H9 (cell line): Measurements from ENCODE around the gene TRIM32. TPM values are rescaled to one million over a fixed set of nuclear protein-coding genes. Genes with fewer than 3 reads are reported as not detected.

Experiments used
- DNase-seq: peaks from one replicate; pipeline ENCODE4 v3.0.0-alpha.2; 2017
- H2AFZ ChIP-seq: one replicate; pipeline ENCODE4 v1.6.1; 2013; ENCODE audit warnings: mild to moderate bottlenecking, low read length, control low read depth, moderate library complexity
- H2AK5ac ChIP-seq: 2 replicates; pipeline ENCODE4 v1.6.1; 2013; ENCODE audit warnings: low read length, control low read depth, mixed read lengths; ENCODE audit not compliant: insufficient read length
- H2BK120ac ChIP-seq: one replicate; pipeline ENCODE4 v1.6.1; 2013; ENCODE audit warnings: low read depth, mild to moderate bottlenecking, low read length, control low read depth, inconsistent platforms; ENCODE audit not compliant: poor library complexity, severe bottlenecking
- H2BK12ac ChIP-seq: 2 replicates; pipeline ENCODE4 v1.6.1; 2013; ENCODE audit warnings: low read length, control low read depth, mixed read lengths, low read depth; ENCODE audit not compliant: insufficient read length
- H2BK15ac ChIP-seq: 2 replicates; pipeline ENCODE4 v1.6.1; 2013; ENCODE audit warnings: low read depth, low read length, control low read depth
- H2BK20ac ChIP-seq: one replicate; pipeline ENCODE4 v1.6.1; 2013; ENCODE audit warnings: low read depth, mild to moderate bottlenecking, low read length, control low read depth, inconsistent platforms; ENCODE audit not compliant: poor library complexity, severe bottlenecking
- H2BK5ac ChIP-seq: 2 replicates; pipeline ENCODE4 v1.6.1; 2013; ENCODE audit warnings: low read length, control low read depth, mixed read lengths; ENCODE audit not compliant: insufficient read length
- H3K14ac ChIP-seq: 2 replicates; pipeline ENCODE4 v1.6.1; 2013; ENCODE audit warnings: low read length, control low read depth; ENCODE audit not compliant: insufficient read depth
- H3K18ac ChIP-seq: 2 replicates; pipeline ENCODE4 v1.6.1; 2013; ENCODE audit warnings: low read depth, mild to moderate bottlenecking, mixed read lengths, low read length, control low read depth; ENCODE audit not compliant: insufficient read length
- H3K23ac ChIP-seq: 2 replicates; pipeline ENCODE4 v1.6.1; 2013; ENCODE audit warnings: low read length, control low read depth, mixed read lengths, low read depth; ENCODE audit not compliant: insufficient read length
- H3K23me2 ChIP-seq: 2 replicates; pipeline ENCODE4 v1.6.1; 2013; ENCODE audit warnings: low read depth, mild to moderate bottlenecking, mixed read lengths, low read length, control low read depth; ENCODE audit not compliant: insufficient read length, poor library complexity, severe bottlenecking
- H3K27ac ChIP-seq: 2 replicates; pipeline ENCODE4 v1.5.1; 2013; ENCODE audit warnings: low read length, control low read depth, mixed read lengths, low read depth; ENCODE audit not compliant: insufficient read length
- H3K27me3 ChIP-seq: 2 replicates; pipeline ENCODE4 v1.6.1; 2013; ENCODE audit warnings: low read length, control low read depth, inconsistent platforms; ENCODE audit not compliant: insufficient read depth
- H3K4ac ChIP-seq: 2 replicates; pipeline ENCODE4 v1.6.1; 2013; ENCODE audit warnings: low read depth, mild to moderate bottlenecking, control low read depth, inconsistent platforms, low read length, moderate library complexity
- H3K4me1 ChIP-seq: 2 replicates; pipeline ENCODE4 v1.6.1; 2013; ENCODE audit warnings: low read length, control low read depth, inconsistent platforms; ENCODE audit not compliant: insufficient read depth
- H3K4me2 ChIP-seq: 2 replicates; pipeline ENCODE4 v1.6.1; 2013; ENCODE audit warnings: low read length, control low read depth, mixed read lengths; ENCODE audit not compliant: insufficient read length, insufficient read depth
- H3K56ac ChIP-seq: 2 replicates; pipeline ENCODE4 v1.6.1; 2013; ENCODE audit warnings: low read depth, mild to moderate bottlenecking, mixed read lengths, low read length, control low read depth; ENCODE audit not compliant: insufficient read length
- H3K79me1 ChIP-seq: 2 replicates; pipeline ENCODE4 v1.6.1; 2013; ENCODE audit warnings: low read depth, mild to moderate bottlenecking, moderate library complexity, low read length, control low read depth, inconsistent platforms; ENCODE audit not compliant: insufficient read depth, poor library complexity, severe bottlenecking
- H3K79me2 ChIP-seq: 2 replicates; pipeline ENCODE4 v1.6.1; 2013; ENCODE audit warnings: low read length, control low read depth, inconsistent platforms; ENCODE audit not compliant: insufficient read depth
- H3K9ac ChIP-seq: 2 replicates; pipeline ENCODE4 v1.6.1; 2013; ENCODE audit warnings: low read length, control low read depth, mixed read lengths; ENCODE audit not compliant: insufficient read length; ENCODE audit errors: extremely low read depth
- H3K9me3 ChIP-seq: one replicate; pipeline ENCODE4 v1.6.1; 2013; ENCODE audit warnings: low read depth, low read length, inconsistent platforms; ENCODE audit not compliant: control insufficient read depth
- H3T11ph ChIP-seq: one replicate; pipeline ENCODE4 v1.6.1; 2013; ENCODE audit warnings: mild to moderate bottlenecking, low read length, control low read depth, inconsistent platforms
- H4K20me1 ChIP-seq: one replicate; pipeline ENCODE4 v1.6.1; 2013; ENCODE audit not compliant: control insufficient read depth, insufficient read length, insufficient read depth
- H4K5ac ChIP-seq: 2 replicates; pipeline ENCODE4 v1.6.1; 2013; ENCODE audit warnings: low read depth, mild to moderate bottlenecking, mixed read lengths, low read length, control low read depth; ENCODE audit not compliant: insufficient read length
- H4K8ac ChIP-seq: replicated peaks from 2 replicates; pipeline ENCODE4 v1.6.1; 2013; ENCODE audit warnings: low read length, control low read depth, mixed read lengths, low read depth; ENCODE audit not compliant: insufficient read length
- H4K91ac ChIP-seq: 2 replicates; pipeline ENCODE4 v1.6.1; 2013; ENCODE audit warnings: low read depth, mild to moderate bottlenecking, moderate library complexity, mixed read lengths, low read length, control low read depth; ENCODE audit not compliant: insufficient read length
- H3K27ac Mint-ChIP-seq, 3 experiments: 2 replicates in 2 of 3; 3 replicates in 1 of 3; pipeline ENCODE4 v1.8.0; 2020 to 2021; ENCODE audit warnings: mixed read lengths in 3 of 3, mild to moderate bottlenecking in 1 of 3, moderate library complexity in 1 of 3
- H3K27me3 Mint-ChIP-seq: 2 replicates; pipeline ENCODE4 v1.8.0; 2021; ENCODE audit warnings: low read depth, mild to moderate bottlenecking, moderate library complexity, mixed read lengths
- H3K36me3 Mint-ChIP-seq, 3 experiments: 2 replicates in 2 of 3; 3 replicates in 1 of 3; pipeline ENCODE4 v1.8.0; 2020 to 2021; ENCODE audit warnings: low read depth in 3 of 3, mixed read lengths in 3 of 3; ENCODE audit not compliant: insufficient read depth in 1 of 3
- H3K4me1 Mint-ChIP-seq, 2 experiments: 2 replicates each; pipeline ENCODE4 v1.8.0; 2020; ENCODE audit warnings: mixed read lengths in 2 of 2
- H3K4me3 Mint-ChIP-seq, 2 experiments: 2 replicates in 1 of 2; 3 replicates in 1 of 2; pipeline ENCODE4 v1.8.0; 2020 to 2021; ENCODE audit warnings: mild to moderate bottlenecking in 2 of 2, mixed read lengths in 2 of 2, moderate library complexity in 1 of 2
- H3K9me3 Mint-ChIP-seq, 2 experiments: 2 replicates in 1 of 2; 3 replicates in 1 of 2; pipeline ENCODE4 v1.8.0; 2020; ENCODE audit warnings: mild to moderate bottlenecking in 2 of 2, mixed read lengths in 2 of 2, moderate library complexity in 1 of 2
- CTCF ChIP-seq: fragments of 200-600 bp; sonication (generic); conservative IDR thresholded peaks from 3 replicates; pipeline ENCODE4 v1.8.0; 2021; ENCODE audit warnings: antibody characterized with exemption, mild to moderate bottlenecking
- WGBS: extraction: QIAGEN DNeasy Blood & Tissue Kit; methylation state at CpG from one replicate; pipeline ENCODE4 v1.1.7; 2013; ENCODE audit warnings: missing lambda C conversion rate, low lambda C conversion rate, mixed read lengths; ENCODE audit not compliant: insufficient read length; ENCODE audit errors: extremely low coverage; 5-methylcytosine and 5-hydroxymethylcytosine counted together
- total RNA-seq: library from RNA; stranded (reverse); gene quantifications from 2 replicates; pipeline ENCODE4 v1.2.1, GENCODE V29; 2021

The TRIM32 gene
- total RNA-seq, 1 experiment from 2014 or later, result 12.9 TPM

GRCh38 chr9:116692616-116693015, 5.5 kb downstream of the TRIM32 start:
- no peak overlapping the region for H3K27ac ChIP-seq
- H2BK5ac ChIP-seq, result no peak overlapping the region
- no peak overlapping the region for H3K27ac Mint-ChIP-seq
- peaks cover 18 to 19% of the 10 kb centered on the region in 2 experiments for H3K4me1 Mint-ChIP-seq
- no peaks in the 10 kb centered on the region for H3K79me2 ChIP-seq
- no peak overlapping the region for H3K9ac ChIP-seq
- no peak for TF ChIP-seq CTCF
- H3T11ph ChIP-seq, result no peak overlapping the region
- no peaks in the 10 kb centered on the region; the same call in 1 of the 2 replicates for H3K27me3 ChIP-seq
- no peak overlapping the region for H3K4me3 Mint-ChIP-seq
- H2BK120ac ChIP-seq, result no peak overlapping the region
- H3K4me2 ChIP-seq, result no peak overlapping the region
- H4K91ac ChIP-seq, result no peak overlapping the region
- peaks cover 0 to 5% (median 5%) of the 10 kb centered on the region in 3 experiments; a peak in 4 of 7 replicates for H3K36me3 Mint-ChIP-seq
- H3K56ac ChIP-seq, result no peak overlapping the region
- no peak overlapping the region for H2BK20ac ChIP-seq
- WGBS, result no CpG with 5 or more reads among the region's 2 CpGs
- no peak overlapping the region for H3K14ac ChIP-seq
- H3K23ac ChIP-seq, result no peak overlapping the region
- H4K5ac ChIP-seq, result no peak overlapping the region
- H3K4ac ChIP-seq, result no peak overlapping the region
- DNase-seq, result no peak
- H3K9me3 Mint-ChIP-seq, result no peaks in the 10 kb centered on the region
- H3K18ac ChIP-seq, result no peak overlapping the region
- H3K79me1 ChIP-seq, result no peaks in the 10 kb centered on the region
- peaks cover 3% of the 10 kb centered on the region; the same call in 1 of the 2 replicates for H3K4me1 ChIP-seq
- peaks cover 3% of the 10 kb centered on the region for H3K23me2 ChIP-seq
- H4K20me1 ChIP-seq, result no peaks in the 10 kb centered on the region
- no peak overlapping the region for H2BK15ac ChIP-seq
- no peak overlapping the region for H2BK12ac ChIP-seq
- H3K9me3 ChIP-seq, result no peaks in the 10 kb centered on the region
- H2AK5ac ChIP-seq, result no peak overlapping the region
- no peak overlapping the region for H2AFZ ChIP-seq
- no peak overlapping the region for H4K8ac ChIP-seq
- H3K27me3 Mint-ChIP-seq, result peaks cover 4% of the 10 kb centered on the region
